ENCODE data around the gene C1RL.

Gene C1RL

GRCh38 chr12:7137908-7138307 is 28.9 kb upstream of the C1RL start:
- no peak overlapping the region for H3K4me2 ChIP-seq (ENCODE audit: low read depth, low read length, poor library complexity, severe bottlenecking)
- no peaks in the 10 kb centered on the region for H3K27me3 ChIP-seq (ENCODE audit: low read length)
- H3K27ac ChIP-seq (ENCODE audit: low read depth, low read length) = no peak overlapping the region
- H3K36me3 ChIP-seq (ENCODE audit: low read length) = no peaks in the 10 kb centered on the region
- no peaks in the 10 kb centered on the region for H3K79me2 ChIP-seq (ENCODE audit: insufficient read depth, low read length)
- H4K20me1 ChIP-seq (ENCODE audit: low read depth, low read length) = no peaks in the 10 kb centered on the region
- H2AFZ ChIP-seq (ENCODE audit: low read depth, low read length, severe bottlenecking) = no peak overlapping the region
- no peak overlapping the region for H3K9ac ChIP-seq (ENCODE audit: low read length)
- H3K9me2 ChIP-seq (replicated peaks; ENCODE audit: insufficient read depth, low read length) = no peaks in the 10 kb centered on the region
- TF ChIP-seq CTCF (IDR thresholded peaks at IDR 0.05; ENCODE audit: insufficient read depth, low read length, poor library complexity, severe bottlenecking) = no peak
- no peak for TF ChIP-seq EZH2phosphoT487 (conservative IDR thresholded peaks at IDR 0.05; ENCODE audit: low read length)
- no peak overlapping the region for H3K4me3 ChIP-seq (ENCODE audit: insufficient read depth, low read length, poor library complexity, severe bottlenecking)
- H3K9me3 ChIP-seq (ENCODE audit: insufficient read depth, low read length) = no peaks in the 10 kb centered on the region
- no peaks in the 10 kb centered on the region for H3F3A ChIP-seq (ENCODE audit: insufficient read depth)

GRCh38 chr12:7136676-7137075 is 27.7 kb upstream of the C1RL start:
- no peaks in the 10 kb centered on the region for H3K9me3 ChIP-seq (ENCODE audit: insufficient read depth, low read length)
- no peak overlapping the region for H3K4me2 ChIP-seq (ENCODE audit: low read depth, low read length, poor library complexity, severe bottlenecking)
- H4K20me1 ChIP-seq (ENCODE audit: low read depth, low read length) = no peaks in the 10 kb centered on the region
- no peak overlapping the region for H3K9ac ChIP-seq (ENCODE audit: low read length)
- no peaks in the 10 kb centered on the region for H3K27me3 ChIP-seq (ENCODE audit: low read length)
- TF ChIP-seq CTCF (IDR thresholded peaks at IDR 0.05; ENCODE audit: insufficient read depth, low read length, poor library complexity, severe bottlenecking) (no peak), EZH2phosphoT487 (conservative IDR thresholded peaks at IDR 0.05; ENCODE audit: low read length) (no peak)
- no peak overlapping the region for H3K4me3 ChIP-seq (ENCODE audit: insufficient read depth, low read length, poor library complexity, severe bottlenecking)
- H3F3A ChIP-seq (ENCODE audit: insufficient read depth) = no peaks in the 10 kb centered on the region
- H3K36me3 ChIP-seq (ENCODE audit: low read length) = no peaks in the 10 kb centered on the region
- no peaks in the 10 kb centered on the region for H3K9me2 ChIP-seq (replicated peaks; ENCODE audit: insufficient read depth, low read length)
- H3K79me2 ChIP-seq (ENCODE audit: insufficient read depth, low read length) = no peaks in the 10 kb centered on the region
- no peak overlapping the region for H3K27ac ChIP-seq (ENCODE audit: low read depth, low read length)
- H2AFZ ChIP-seq (ENCODE audit: low read depth, low read length, severe bottlenecking) = no peak overlapping the region

GRCh38 chr12:7136071-7136470 is 27.1 kb upstream of the C1RL start:
- Histone ChIP-seq H2AFZ (ENCODE audit: low read depth, low read length, severe bottlenecking) (no peak overlapping the region), H3K9ac (ENCODE audit: low read length) (no peak overlapping the region), H3K27ac (ENCODE audit: low read depth, low read length) (no peak overlapping the region), H3F3A (ENCODE audit: insufficient read depth) (no peaks in the 10 kb centered on the region), H3K36me3 (ENCODE audit: low read length) (no peaks in the 10 kb centered on the region), H3K4me3 (ENCODE audit: insufficient read depth, low read length, poor library complexity, severe bottlenecking) (no peak overlapping the region), H3K9me3 (ENCODE audit: insufficient read depth, low read length) (no peaks in the 10 kb centered on the region), H4K20me1 (ENCODE audit: low read depth, low read length) (no peaks in the 10 kb centered on the region), H3K79me2 (ENCODE audit: insufficient read depth, low read length) (no peaks in the 10 kb centered on the region), H3K4me2 (ENCODE audit: low read depth, low read length, poor library complexity, severe bottlenecking) (no peak overlapping the region), H3K27me3 (ENCODE audit: low read length) (no peaks in the 10 kb centered on the region), H3K9me2 (replicated peaks; ENCODE audit: insufficient read depth, low read length) (no peaks in the 10 kb centered on the region)
- no peak for TF ChIP-seq CTCF (IDR thresholded peaks at IDR 0.05; ENCODE audit: insufficient read depth, low read length, poor library complexity, severe bottlenecking)
- TF ChIP-seq EZH2phosphoT487 (conservative IDR thresholded peaks at IDR 0.05; ENCODE audit: low read length) = no peak
